VCaP (cell line): ENCODE results near the gene TSR1.

Experiments
- H3K27ac ChIP-seq: fragments of 450-650 bp; 2 replicates; pipeline ENCODE4 v1.5.1; 2017
- CTCF ChIP-seq: fragments of 450-650 bp; conservative IDR thresholded peaks from 2 replicates; pipeline ENCODE4 v1.5.1; 2017; ENCODE audit warnings: mild to moderate bottlenecking, moderate library complexity

Gene TSR1

DNA sequence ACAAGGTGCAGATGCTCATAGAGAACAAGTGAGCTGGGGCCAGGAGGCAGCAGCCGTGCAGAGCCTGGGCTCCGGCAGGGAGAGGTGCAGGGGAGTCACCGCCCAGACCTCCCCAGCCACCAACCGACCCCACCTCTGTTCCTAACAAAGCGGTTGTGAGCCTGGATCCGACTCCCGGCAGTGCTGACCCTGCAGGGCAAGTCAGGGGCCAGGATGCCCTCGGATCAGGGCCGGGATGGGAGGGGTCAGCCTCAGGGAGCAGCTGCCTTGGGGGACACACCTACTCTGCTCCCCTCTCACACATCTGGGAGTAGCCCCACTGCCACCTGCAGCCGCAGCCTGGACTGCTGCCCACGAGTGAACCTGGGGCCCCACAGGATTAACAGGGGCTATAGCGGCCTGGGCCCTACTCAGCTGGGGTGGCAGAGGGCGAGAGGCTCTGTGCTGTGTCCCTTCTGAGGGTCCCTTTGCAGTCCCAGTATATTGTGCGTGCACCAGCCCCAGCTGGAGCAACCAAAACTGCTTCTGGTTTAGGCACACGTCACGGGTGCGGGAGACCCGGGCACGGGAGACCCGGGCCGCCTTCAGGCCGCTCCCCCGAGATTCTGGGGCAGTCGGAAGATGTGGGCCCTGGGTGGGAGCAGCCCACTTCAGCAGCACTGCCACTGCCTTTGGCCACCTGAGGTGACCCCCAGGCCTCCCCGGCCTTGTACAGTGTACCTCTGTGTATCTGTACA, 43.4 kb upstream of the TSR1 start:
- no peak overlapping the region for H3K27ac ChIP-seq
- TF ChIP-seq CTCF = no peak

DNA sequence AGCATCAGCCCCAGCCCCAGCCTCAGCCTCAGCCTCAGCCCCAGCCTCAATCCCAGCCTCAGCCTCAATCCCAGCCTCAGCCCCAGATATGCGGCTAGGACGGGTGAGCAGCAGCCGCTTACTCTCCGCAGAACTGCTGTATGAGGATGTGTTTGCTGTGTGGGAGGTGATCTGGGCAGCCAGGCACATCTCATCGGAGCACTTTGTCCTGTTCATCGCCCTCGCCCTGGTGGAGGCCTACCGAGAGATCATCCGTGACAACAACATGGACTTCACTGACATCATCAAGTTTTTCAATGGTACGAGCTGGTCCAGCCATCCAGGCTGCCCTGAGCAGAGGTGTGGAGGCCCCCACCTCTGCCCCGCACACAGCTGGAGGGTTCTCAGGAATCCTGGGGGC, 42.6 kb upstream of the TSR1 start:
- H3K27ac ChIP-seq = no peak overlapping the region
- no peak for TF ChIP-seq CTCF

DNA sequence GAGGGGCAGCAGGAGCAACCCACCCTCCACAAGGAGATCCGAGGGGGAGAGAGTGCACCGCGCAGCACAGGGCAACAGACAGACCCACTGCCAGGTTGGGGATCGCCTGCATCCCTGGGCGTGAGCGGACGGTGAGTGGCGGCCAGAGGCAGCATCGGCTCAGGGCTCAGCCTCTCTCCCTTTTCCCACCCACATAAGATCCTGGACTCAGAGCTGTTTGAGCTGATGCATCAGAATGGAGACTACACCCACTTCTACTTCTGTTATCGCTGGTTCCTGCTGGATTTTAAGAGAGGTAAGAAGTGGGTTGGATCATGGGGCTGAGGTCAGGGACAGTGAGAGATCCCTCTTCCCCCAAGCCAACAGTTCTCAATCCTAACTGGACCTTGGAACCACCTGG, 41.4 kb upstream of the TSR1 start:
- TF ChIP-seq CTCF = no peak
- no peak overlapping the region for H3K27ac ChIP-seq

DNA sequence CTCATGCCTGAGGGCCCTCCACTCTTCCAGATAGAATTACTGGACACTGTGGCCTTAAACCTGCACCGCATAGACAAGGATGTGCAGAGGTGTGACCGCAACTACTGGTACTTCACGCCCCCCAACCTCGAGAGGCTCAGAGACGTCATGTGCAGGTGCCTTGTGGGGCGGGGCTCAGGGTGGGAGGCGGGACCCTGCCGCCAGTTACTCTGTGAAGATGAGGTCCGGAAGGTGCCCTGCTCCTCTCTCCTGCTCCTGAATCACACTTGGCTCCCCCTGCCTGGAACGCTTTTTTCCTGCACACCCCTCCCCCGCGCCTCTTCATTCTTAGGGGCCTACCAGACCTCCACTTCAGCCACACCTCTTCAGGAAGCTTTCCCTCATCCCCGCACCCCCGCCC, 39.9 kb upstream of the TSR1 start:
- no peak for TF ChIP-seq CTCF
- no peak overlapping the region for H3K27ac ChIP-seq

- TF ChIP-seq CTCF = no peak
- peak overlapping the region; percentile 44; the same call in 1 of the 2 replicates for H3K27ac ChIP-seq
These were observed 39.1 kb upstream of the TSR1 start for GRCh38 chr17:2375406-2375805.

DNA sequence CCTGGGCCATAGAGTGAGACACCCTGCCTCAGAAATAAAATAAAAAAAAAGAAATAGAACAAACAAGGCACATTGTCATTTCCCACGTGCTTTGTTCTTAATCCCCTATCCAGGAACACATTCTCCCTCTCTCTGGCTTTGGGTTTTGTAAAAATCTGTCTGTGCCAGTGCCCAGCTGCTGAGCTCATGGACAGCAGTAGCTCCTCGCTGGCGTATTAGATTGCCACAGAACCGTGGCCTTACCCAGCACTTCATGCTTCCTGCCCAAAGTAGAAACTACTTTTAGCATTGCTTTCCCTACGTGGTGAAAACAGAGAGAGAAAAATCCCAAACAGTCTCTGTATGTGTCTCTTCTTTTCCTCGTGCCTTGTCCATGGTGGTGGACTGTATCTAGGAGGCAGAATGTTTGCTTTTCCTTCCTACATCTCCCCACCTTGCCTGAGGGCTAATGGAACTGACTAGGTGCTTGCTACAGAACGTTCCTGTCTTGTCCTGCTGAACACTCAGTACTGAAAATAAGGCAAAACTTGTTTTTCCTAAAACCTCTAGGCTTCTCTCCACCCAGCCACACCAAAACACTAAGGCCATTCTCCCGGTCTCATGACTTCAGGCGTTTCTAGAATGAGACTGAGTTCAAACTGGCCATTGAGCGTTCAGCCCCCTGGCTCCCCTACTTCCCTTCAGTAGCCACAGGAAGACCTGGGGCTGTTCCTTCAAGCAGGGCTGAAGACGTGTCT, 38.5 kb upstream of the TSR1 start:
- peak overlapping the region; percentile 44; the same call in 1 of the 2 replicates for H3K27ac ChIP-seq
- TF ChIP-seq CTCF = no peak

- H3K27ac ChIP-seq = no peak overlapping the region
- no peak for TF ChIP-seq CTCF
These were observed 36.9 kb upstream of the TSR1 start for GRCh38 chr17:2373179-2373578.
